Effector memory CD4-positive, alpha-beta T cell (primary cell): ENCODE data around the gene SLX1A.
"Not testable (repeated sequence)": the region's sequence is repeated elsewhere in the genome, so short reads cannot be mapped to it uniquely, and the experiment has no call there.

Experiments used
- DNase-seq, 3 donors: peaks; one replicate each; pipeline ENCODE4 v3.0.0-alpha.2; 2020
- H3K27ac ChIP-seq: 2 replicates; pipeline ENCODE4 v1.7.0; 2013; ENCODE audit warnings: mild to moderate bottlenecking, low read length, moderate library complexity; ENCODE audit not compliant: insufficient read depth, poor library complexity, severe bottlenecking
- H3K27me3 ChIP-seq: replicated peaks from 2 replicates; pipeline ENCODE4 v1.7.0; 2013; ENCODE audit warnings: mild to moderate bottlenecking, low read length; ENCODE audit not compliant: insufficient read depth, control insufficient read depth, poor library complexity, severe bottlenecking
- H3K36me3 ChIP-seq: 2 replicates; pipeline ENCODE4 v1.7.0; 2013; ENCODE audit warnings: mild to moderate bottlenecking, low read length, moderate library complexity; ENCODE audit not compliant: control insufficient read depth, insufficient read depth
- H3K4me1 ChIP-seq: 2 replicates; pipeline ENCODE4 v1.7.0; 2013; ENCODE audit warnings: low read length, mild to moderate bottlenecking; ENCODE audit not compliant: control insufficient read depth, insufficient read depth, poor library complexity, severe bottlenecking
- H3K4me3 ChIP-seq: 2 replicates; pipeline ENCODE4 v1.7.0; 2013; ENCODE audit warnings: low read length, low read depth, mild to moderate bottlenecking; ENCODE audit not compliant: insufficient read depth, poor library complexity, severe bottlenecking
- H3K9me3 ChIP-seq: 2 replicates; pipeline ENCODE4 v1.7.0; 2013; ENCODE audit warnings: mild to moderate bottlenecking, low read length, moderate library complexity; ENCODE audit not compliant: control insufficient read depth

The SLX1A gene

GRCh38 chr16:30191158-30191557 is 2.5 kb upstream of the SLX1A start:
- not testable (repeated sequence) for H3K27ac ChIP-seq, DNase-seq, H3K4me3 ChIP-seq, H3K27me3 ChIP-seq, H3K9me3 ChIP-seq
- peaks cover 22% of the 10 kb centered on the region for H3K4me1 ChIP-seq
- H3K36me3 ChIP-seq, result peaks cover 21% of the 10 kb centered on the region

- H3K36me3 ChIP-seq, H3K4me1 ChIP-seq, H3K4me3 ChIP-seq, H3K27me3 ChIP-seq, H3K9me3 ChIP-seq, H3K27ac ChIP-seq, DNase-seq: not testable (repeated sequence)
These were observed 577 bp upstream of the SLX1A start for GRCh38 chr16:30193098-30193497.

GRCh38 chr16:30194172-30194925 is 674 bp downstream of the SLX1A start:
- not testable (repeated sequence) for H3K9me3 ChIP-seq

GRCh38 chr16:30197001-30197400 is 3.3 kb downstream of the SLX1A start:
- H3K4me3 ChIP-seq, H3K9me3 ChIP-seq, H3K27ac ChIP-seq, H3K36me3 ChIP-seq, H3K27me3 ChIP-seq, H3K4me1 ChIP-seq, DNase-seq: not testable (repeated sequence)

More at GRCh38 chr16:30194172-30194925, 674 bp downstream of the SLX1A start:
- not testable (repeated sequence) for H3K27ac ChIP-seq, H3K27me3 ChIP-seq, H3K4me1 ChIP-seq, H3K36me3 ChIP-seq, H3K4me3 ChIP-seq, DNase-seq

DNA sequence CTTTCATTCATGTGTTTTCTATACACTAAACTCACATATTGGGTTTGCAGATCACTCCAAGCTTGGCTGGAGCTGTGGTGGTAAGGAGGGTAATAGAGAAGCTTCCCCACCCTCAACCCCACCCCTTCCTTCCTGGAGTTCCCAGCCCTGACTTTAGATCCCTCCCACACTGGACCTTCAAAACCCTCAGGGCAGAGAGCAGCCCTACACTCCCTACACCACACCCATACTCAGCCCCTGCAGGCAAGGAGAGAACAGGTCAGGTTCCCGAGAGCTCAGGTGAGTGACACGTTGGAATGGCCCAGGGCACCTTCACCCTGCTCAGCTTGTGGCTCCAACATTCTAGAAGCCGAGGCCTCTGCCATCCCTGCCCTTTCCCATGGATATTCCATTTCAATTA is 5.4 kb downstream of the SLX1A start, which contains the start of gene SULT1A3:
Gene SULT1A3, plus strand, starts transcription at position 207 of the 400 bp plus-strand sequence. CDS start 1,474 bp downstream, outside the sequence.
- not testable (repeated sequence) for H3K27ac ChIP-seq, DNase-seq, H3K4me1 ChIP-seq, H3K36me3 ChIP-seq, H3K4me3 ChIP-seq, H3K27me3 ChIP-seq, H3K9me3 ChIP-seq

- H3K9me3 ChIP-seq, DNase-seq, H3K27me3 ChIP-seq, H3K36me3 ChIP-seq, H3K4me3 ChIP-seq, H3K4me1 ChIP-seq, H3K27ac ChIP-seq: not testable (repeated sequence)
These were observed 6.1 kb downstream of the SLX1A start for GRCh38 chr16:30199608-30200343.

- not testable (repeated sequence) for H3K27ac ChIP-seq, H3K4me1 ChIP-seq, H3K27me3 ChIP-seq, H3K36me3 ChIP-seq, H3K9me3 ChIP-seq, DNase-seq
- peak overlapping the region; percentile 45 for H3K4me3 ChIP-seq
These were observed 12.0 kb downstream of the SLX1A start for GRCh38 chr16:30205541-30206236.

DNA sequence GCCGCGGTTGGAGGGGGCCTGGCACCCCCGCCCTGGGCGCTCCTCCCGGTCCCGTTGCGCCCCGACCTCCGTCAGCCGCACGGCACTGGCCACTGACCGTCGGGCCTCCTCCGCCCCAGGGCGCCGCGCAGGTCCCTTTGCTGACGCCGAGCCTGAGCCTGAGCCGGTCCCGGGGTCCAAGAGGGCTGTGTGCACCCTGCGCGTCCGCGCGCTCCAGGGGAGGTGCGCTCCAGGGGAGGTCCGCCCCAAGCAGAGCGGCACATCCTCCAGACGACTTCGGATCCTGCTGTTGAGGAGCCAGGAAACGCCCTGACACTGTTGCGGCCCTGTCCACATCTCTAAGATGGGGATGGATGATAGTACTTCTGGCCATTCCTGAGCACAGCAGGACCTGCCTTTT is 12.6 kb downstream of the SLX1A start:
- DNase-seq, H3K36me3 ChIP-seq, H3K4me1 ChIP-seq, H3K9me3 ChIP-seq, H3K27me3 ChIP-seq, H3K27ac ChIP-seq: not testable (repeated sequence)
- H3K4me3 ChIP-seq, result peak overlapping the region; percentile 45

GRCh38 chr16:30207063-30207704 is 13.5 kb downstream of the SLX1A start:
- not testable (repeated sequence) for DNase-seq, H3K4me1 ChIP-seq, H3K4me3 ChIP-seq, H3K27ac ChIP-seq, H3K36me3 ChIP-seq, H3K9me3 ChIP-seq, H3K27me3 ChIP-seq
